SK-N-MC (cell line): Measurements from ENCODE around the gene WIZ.

Experiments
- EZH2 ChIP-seq: fragments of 200-600 bp; sonication (generic); IDR thresholded peaks from one replicate; pipeline ENCODE4 v1.6.1; 2017; ENCODE audit warnings: antibody characterized with exemption
- FOXP2 ChIP-seq: optimal IDR thresholded peaks from 2 replicates; pipeline ENCODE3; 2011; ENCODE audit warnings: mild to moderate bottlenecking, moderate library complexity; ENCODE audit not compliant: insufficient read depth; ENCODE audit errors: extremely low read length, control extremely low read depth
- POLR2AphosphoS5 ChIP-seq: IDR thresholded peaks from 2 replicates; pipeline ENCODE4 v1.6.1; 2012; ENCODE audit warnings: mild to moderate bottlenecking, low read depth, low read length, borderline replicate concordance

DNA sequence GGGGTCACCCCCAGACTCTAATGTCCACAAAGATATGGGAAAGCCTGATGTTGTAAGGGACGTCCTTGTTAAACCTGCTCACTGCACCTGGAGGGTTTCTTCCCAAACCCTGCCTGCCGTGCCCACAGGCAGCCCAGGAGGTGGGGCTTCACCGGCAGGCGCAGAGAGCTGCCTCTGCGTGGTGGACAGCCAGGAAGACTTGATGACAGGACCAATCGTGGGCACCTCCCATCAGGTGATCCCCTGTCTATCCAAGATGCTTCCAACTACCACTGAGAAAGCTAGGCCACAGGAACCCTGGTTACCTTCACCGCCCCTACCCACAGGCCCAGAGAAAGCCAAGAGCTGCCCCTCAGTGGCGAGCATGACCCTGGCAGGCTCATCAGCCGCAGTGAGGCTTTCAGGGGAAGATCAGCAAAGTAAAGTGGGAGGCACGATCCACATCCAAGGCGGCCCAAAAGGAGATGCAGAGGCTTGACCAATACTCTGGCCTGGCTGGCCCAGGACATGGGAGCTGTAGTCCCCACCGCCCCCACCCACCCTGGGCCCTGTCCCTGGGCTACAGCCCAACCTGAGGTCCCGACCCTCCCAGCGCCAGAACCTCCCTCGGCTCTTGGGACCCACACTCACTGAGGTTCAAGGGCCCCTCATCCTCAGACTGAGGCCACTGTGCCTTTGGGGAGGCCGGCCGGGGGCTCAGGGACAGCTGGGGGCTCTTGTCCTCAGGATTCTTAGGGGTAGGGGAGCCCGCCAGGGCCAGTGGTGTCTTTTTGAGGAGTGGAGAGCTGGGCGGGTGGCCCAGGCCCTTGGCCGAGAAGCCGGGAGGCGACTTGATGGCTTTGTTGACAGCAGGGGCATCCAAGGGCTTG is 20.6 kb downstream of the WIZ start:
- TF ChIP-seq POLR2AphosphoS5 = no peak
- no peak for TF ChIP-seq EZH2
- no peak for TF ChIP-seq FOXP2
